ENCODE data around the gene STX19.

- no peak for TF ChIP-seq CTCF (IDR thresholded peaks at IDR 0.05; ENCODE audit: low read length)
- no peak for TF ChIP-seq EZH2 (IDR thresholded peaks at IDR 0.05; ENCODE audit: borderline replicate concordance, low read length)
These were observed 45.0 kb downstream of the STX19 start for GRCh38 chr3:93983408-93983807.
